ENCODE results near the gene GAPDHS. TPM values are rescaled to one million over a fixed set of nuclear protein-coding genes. Genes with fewer than 3 reads are reported as not detected.

The GAPDHS gene
- total RNA-seq, 1 experiment from 2014 or later = not detected

DNA sequence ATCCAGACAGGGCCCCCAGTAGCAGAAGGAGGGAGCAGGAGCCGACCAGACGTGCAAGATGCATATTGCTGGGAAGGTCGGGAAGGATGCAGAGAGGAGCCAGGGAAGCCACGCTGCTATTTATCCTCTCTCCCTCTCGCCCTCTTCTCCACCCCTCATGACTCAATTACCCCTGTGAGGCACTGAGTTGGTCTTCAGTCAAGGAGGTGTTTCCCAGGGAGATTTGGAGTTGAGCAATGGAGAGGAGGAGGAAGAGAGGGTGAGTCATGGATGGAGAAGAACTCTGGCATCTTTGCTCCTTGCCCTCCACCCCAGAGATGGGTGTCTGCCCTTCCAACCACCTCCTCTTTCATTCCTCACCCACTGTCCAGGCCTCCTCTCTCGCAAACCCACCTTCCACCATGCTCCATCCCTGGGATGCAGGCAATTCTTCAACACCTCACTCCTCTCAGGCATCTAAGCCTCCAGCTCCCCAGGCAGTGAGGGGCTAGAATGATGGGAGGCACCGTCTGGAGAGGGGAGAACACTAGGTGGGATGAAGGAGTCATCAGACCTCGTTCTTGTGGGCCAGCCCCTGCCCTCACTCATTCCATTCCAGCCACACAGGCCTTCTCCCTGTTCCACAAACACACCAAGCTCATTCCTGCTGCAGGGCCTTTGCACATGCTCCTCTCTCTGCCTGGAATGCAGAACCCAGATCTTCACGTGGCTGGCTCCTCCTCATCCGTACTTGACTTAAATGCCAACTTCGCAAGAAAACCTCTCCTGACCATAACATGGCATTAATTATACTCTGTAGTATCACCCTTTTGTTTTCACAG, 4.8 kb upstream of the GAPDHS start, which contains the start of gene SBSN:
SBSN (minus strand) TSS at position 94 of the 821 bp plus-strand sequence; CDS start at position 64, 30 bp downstream.
- Histone ChIP-seq H3K27me3 (ENCODE audit: control insufficient read depth, insufficient read depth, low read length) (no peaks in the 10 kb centered on the region), H3K4me1 (ENCODE audit: control insufficient read depth, insufficient read depth, low read length) (no peaks in the 10 kb centered on the region), H3K36me3 (ENCODE audit: control insufficient read depth, insufficient read depth, low read length) (no peaks in the 10 kb centered on the region), H3K27ac (ENCODE audit: low read length) (no peak within 1 kb of the TSS), H3K4me3 (ENCODE audit: low read depth in 2 of 2, low read length in 2 of 2) (no peak within 1 kb of the TSS), H3K9me3 (ENCODE audit: control insufficient read depth, insufficient read depth, low read depth, low read length) (no peaks in the 10 kb centered on the region)
- ATAC-seq (no peak), DNase-seq (ENCODE audit: low read depth, low spot score) (no peak)
- no TSS peak for BruUV-seq (replicated peaks)
- in situ Hi-C loops (cut with HindIII; ENCODE audit: low pct_unique_long_range_greater_than_20kb, low sequenced_read_pairs) (no loop called here), intact Hi-C loops (cut with micrococcal nuclease; ENCODE audit: unreplicated experiment) (no loop called here)
- ChIA-PET CTCF (no interaction called here), POLR2A (interaction anchor here (0.7 kb wide), 1 partner anchor 141 kb away, joined by 3 read pairs; no protein-coding TSS in a partner anchor)
- TF ChIP-seq, protein P1, sequence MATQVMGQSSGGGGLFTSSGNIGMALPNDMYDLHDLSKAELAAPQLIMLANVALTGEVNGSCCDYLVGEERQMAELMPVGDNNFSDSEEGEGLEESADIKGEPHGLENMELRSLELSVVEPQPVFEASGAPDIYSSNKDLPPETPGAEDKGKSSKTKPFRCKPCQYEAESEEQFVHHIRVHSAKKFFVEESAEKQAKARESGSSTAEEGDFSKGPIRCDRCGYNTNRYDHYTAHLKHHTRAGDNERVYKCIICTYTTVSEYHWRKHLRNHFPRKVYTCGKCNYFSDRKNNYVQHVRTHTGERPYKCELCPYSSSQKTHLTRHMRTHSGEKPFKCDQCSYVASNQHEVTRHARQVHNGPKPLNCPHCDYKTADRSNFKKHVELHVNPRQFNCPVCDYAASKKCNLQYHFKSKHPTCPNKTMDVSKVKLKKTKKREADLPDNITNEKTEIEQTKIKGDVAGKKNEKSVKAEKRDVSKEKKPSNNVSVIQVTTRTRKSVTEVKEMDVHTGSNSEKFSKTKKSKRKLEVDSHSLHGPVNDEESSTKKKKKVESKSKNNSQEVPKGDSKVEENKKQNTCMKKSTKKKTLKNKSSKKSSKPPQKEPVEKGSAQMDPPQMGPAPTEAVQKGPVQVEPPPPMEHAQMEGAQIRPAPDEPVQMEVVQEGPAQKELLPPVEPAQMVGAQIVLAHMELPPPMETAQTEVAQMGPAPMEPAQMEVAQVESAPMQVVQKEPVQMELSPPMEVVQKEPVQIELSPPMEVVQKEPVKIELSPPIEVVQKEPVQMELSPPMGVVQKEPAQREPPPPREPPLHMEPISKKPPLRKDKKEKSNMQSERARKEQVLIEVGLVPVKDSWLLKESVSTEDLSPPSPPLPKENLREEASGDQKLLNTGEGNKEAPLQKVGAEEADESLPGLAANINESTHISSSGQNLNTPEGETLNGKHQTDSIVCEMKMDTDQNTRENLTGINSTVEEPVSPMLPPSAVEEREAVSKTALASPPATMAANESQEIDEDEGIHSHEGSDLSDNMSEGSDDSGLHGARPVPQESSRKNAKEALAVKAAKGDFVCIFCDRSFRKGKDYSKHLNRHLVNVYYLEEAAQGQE (IDR thresholded peaks at IDR 0.05; ENCODE audit: insufficient read depth in 1 of 2, low read depth in 2 of 2, low read length in 1 of 2) = no peak

DNA sequence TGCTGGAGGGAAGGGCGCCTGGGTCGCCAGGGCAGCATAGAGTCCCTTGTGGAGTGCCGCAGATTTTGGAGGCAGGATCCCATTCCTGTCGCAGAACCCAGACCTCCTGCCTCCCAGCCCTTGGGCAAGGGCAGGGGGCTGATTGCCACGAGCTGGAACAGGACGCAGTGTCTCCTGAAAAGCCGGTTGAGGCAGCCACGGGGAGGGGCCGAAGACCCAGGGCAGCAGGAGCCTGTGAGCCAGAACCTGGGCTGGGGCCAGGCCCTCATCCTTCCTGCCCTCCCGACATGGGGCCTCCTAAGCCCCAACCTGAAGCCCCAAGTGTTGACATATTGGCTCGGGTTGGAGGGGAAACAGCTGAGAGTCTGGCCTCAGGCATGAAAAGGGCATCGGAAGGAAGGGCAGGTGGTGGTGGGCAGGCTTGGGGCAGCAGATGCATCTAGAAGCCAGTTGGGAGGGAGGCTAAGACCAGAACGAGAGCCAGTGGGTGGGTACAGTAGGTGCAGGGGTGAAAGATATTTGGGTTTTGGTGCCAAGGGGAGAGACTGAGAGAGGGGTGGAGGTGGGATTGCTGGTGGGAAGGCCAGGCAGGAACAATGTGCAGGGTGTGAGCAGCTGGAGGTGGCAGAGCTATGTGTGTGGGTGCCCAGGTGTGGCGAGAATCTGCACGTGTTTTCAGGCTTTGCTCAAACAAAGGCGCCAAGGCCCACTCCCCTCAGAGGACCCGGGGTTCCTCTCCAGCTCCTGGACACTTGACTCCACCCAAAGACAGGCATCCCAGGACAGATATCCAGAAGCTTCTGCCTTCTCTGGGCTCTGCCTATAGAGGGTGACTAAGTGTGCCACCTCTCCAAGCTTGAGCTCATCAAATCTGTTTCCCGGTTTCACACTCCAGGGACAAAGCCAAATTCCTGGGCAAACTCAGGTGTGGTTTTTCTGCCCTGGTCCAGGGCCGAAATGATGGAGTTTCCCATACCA, 3.7 kb upstream of the GAPDHS start:
- Histone ChIP-seq H3K27me3 (ENCODE audit: control insufficient read depth, insufficient read depth, low read length) (no peaks in the 10 kb centered on the region), H3K27ac (ENCODE audit: low read length) (no peak overlapping the region), H3K36me3 (ENCODE audit: control insufficient read depth, insufficient read depth, low read length) (no peaks in the 10 kb centered on the region), H3K4me1 (ENCODE audit: control insufficient read depth, insufficient read depth, low read length) (peaks cover 3% of the 10 kb centered on the region; the same call in 1 of the 2 replicates), H3K4me3 (ENCODE audit: low read depth in 2 of 2, low read length in 2 of 2) (no peak overlapping the region), H3K9me3 (ENCODE audit: control insufficient read depth, insufficient read depth, low read depth, low read length) (no peaks in the 10 kb centered on the region)
- ATAC-seq = no peak
- TF ChIP-seq, protein P2, sequence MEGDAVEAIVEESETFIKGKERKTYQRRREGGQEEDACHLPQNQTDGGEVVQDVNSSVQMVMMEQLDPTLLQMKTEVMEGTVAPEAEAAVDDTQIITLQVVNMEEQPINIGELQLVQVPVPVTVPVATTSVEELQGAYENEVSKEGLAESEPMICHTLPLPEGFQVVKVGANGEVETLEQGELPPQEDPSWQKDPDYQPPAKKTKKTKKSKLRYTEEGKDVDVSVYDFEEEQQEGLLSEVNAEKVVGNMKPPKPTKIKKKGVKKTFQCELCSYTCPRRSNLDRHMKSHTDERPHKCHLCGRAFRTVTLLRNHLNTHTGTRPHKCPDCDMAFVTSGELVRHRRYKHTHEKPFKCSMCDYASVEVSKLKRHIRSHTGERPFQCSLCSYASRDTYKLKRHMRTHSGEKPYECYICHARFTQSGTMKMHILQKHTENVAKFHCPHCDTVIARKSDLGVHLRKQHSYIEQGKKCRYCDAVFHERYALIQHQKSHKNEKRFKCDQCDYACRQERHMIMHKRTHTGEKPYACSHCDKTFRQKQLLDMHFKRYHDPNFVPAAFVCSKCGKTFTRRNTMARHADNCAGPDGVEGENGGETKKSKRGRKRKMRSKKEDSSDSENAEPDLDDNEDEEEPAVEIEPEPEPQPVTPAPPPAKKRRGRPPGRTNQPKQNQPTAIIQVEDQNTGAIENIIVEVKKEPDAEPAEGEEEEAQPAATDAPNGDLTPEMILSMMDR (IDR thresholded peaks at IDR 0.05) = no peak
- TF ChIP-seq SIN3A (IDR thresholded peaks at IDR 0.05; ENCODE audit: borderline replicate concordance, insufficient read depth, low read depth, low read length) (no peak), TCF7L2 (IDR thresholded peaks at IDR 0.05; ENCODE audit: low read depth, low read length) (no peak)
- TF ChIP-seq, protein P1 (IDR thresholded peaks at IDR 0.05; ENCODE audit: insufficient read depth in 1 of 2, low read depth in 2 of 2, low read length in 1 of 2) = no peak
- no peak for DNase-seq (ENCODE audit: low read depth, low spot score)
- POLR2A ChIA-PET = no interaction called here
- in situ Hi-C loops (cut with HindIII; ENCODE audit: low pct_unique_long_range_greater_than_20kb, low sequenced_read_pairs) = no loop called here
- CTCF ChIA-PET = no interaction called here
- BruUV-seq (replicated peaks) = no TSS peak
- intact Hi-C loops (cut with micrococcal nuclease; ENCODE audit: unreplicated experiment) = no loop called here

Data from Panc1 (cell line).